ENCODE measurements around the gene CALCR. TPM values are rescaled to one million over a fixed set of nuclear protein-coding genes. Genes with fewer than 3 reads are reported as not detected.

The CALCR gene
- total and polyA plus RNA-seq, 9 of the 15 experiments (the other 6 are each of a cell fraction or from before 2014, with no cell fraction given), result 0.04 to 0.14 (median 0.09) TPM; not detected in 3

- no peak for TF ChIP-seq PCBP1 (IDR thresholded peaks at IDR 0.05; ENCODE audit: low read depth, low read length, poor library complexity, severe bottlenecking)
- no peak for TF ChIP-seq ESRRB (CRISPR knock-in tag; IDR thresholded peaks at IDR 0.05; ENCODE audit: borderline replicate concordance)
These were observed 46.3 kb upstream of the CALCR start (continued) for GRCh38 chr7:93620864-93621263.

GRCh38 chr7:93620057-93620456 is 45.5 kb upstream of the CALCR start:
- Histone ChIP-seq H3K27ac (ENCODE audit: extremely low read depth, low read depth, low read length) (no peak overlapping the region), H3K9me3 (replicated peaks; ENCODE audit: control insufficient read depth, insufficient read depth, low read depth, low read length) (no peaks in the 10 kb centered on the region), H4K20me1 (replicated peaks; ENCODE audit: control insufficient read depth, insufficient read depth, low read length) (no peaks in the 10 kb centered on the region), H3K36me3 (ENCODE audit: control insufficient read depth, insufficient read depth, low read length) (no peaks in the 10 kb centered on the region), H3K79me2 (ENCODE audit: control insufficient read depth, insufficient read depth, low read length) (peaks cover 5% of the 10 kb centered on the region; the same call in 1 of the 3 replicates), H3K4me1 (replicated peaks in 1 of 2; ENCODE audit: control insufficient read depth in 2 of 2, insufficient read depth in 2 of 2, low read length in 2 of 2) (0 out of 5 replicates have a peak, but pooled peaks cover 0 to 3% of the 10 kb centered on the region in 2 experiments), H3K4me2 (ENCODE audit: insufficient read depth, low read length) (no peak overlapping the region), H3K9ac (ENCODE audit: insufficient read depth in 1 of 2, low read depth in 2 of 2, low read length in 2 of 2) (no peak overlapping the region), H2AFZ (ENCODE audit: low read depth, low read length) (no peak overlapping the region), H3K4me3 (no peak overlapping the region), H3K9me1 (ENCODE audit: control insufficient read depth, insufficient read depth, low read length) (no peaks in the 10 kb centered on the region), H3K27me3 (ENCODE audit: control insufficient read depth in 2 of 2, insufficient read depth in 2 of 2, low read length in 2 of 2) (no peaks in the 10 kb centered on the region)
- TF ChIP-seq PCBP1 (IDR thresholded peaks at IDR 0.05; ENCODE audit: low read depth, low read length, poor library complexity, severe bottlenecking) (no peak), ZNF830 (CRISPR knock-in tag; IDR thresholded peaks at IDR 0.05) (no peak), POLR2H (tag; IDR thresholded peaks at IDR 0.05; ENCODE audit: low read depth) (no peak), GATAD2A (IDR thresholded peaks at IDR 0.05) (no peak), GATAD2B (IDR thresholded peaks at IDR 0.05; ENCODE audit: borderline replicate concordance) (no peak), ZC3H4 (CRISPR knock-in tag; IDR thresholded peaks at IDR 0.05; ENCODE audit: borderline replicate concordance) (no peak), RB1 (IDR thresholded peaks at IDR 0.05; ENCODE audit: low read depth) (no peak), ERF (CRISPR knock-in tag; IDR thresholded peaks at IDR 0.05) (no peak), HDAC6 (IDR thresholded peaks at IDR 0.05; ENCODE audit: low read depth, low read length) (no peak), ZNF232 (CRISPR knock-in tag; IDR thresholded peaks at IDR 0.05) (no peak), SIN3A (IDR thresholded peaks at IDR 0.05; ENCODE audit: borderline replicate concordance in 2 of 2, control insufficient read depth in 1 of 2, low read depth in 2 of 2, low read length in 2 of 2) (no peak), SNIP1 (IDR thresholded peaks at IDR 0.05; ENCODE audit: low read depth) (no peak), ETV5 (CRISPR knock-in tag; IDR thresholded peaks at IDR 0.05; ENCODE audit: low read depth) (no peak), ZNF398 (CRISPR knock-in tag; IDR thresholded peaks at IDR 0.05) (no peak), ZNF263 (CRISPR knock-in tag; IDR thresholded peaks at IDR 0.05; ENCODE audit: borderline replicate concordance) (no peak), ZNF589 (CRISPR knock-in tag; IDR thresholded peaks at IDR 0.05; ENCODE audit: low read depth) (no peak), PHF20 (IDR thresholded peaks at IDR 0.05; ENCODE audit: partially characterized antibody) (no peak), POLR2AphosphoS5 (IDR thresholded peaks at IDR 0.05; ENCODE audit: control insufficient read depth, insufficient read depth, low read depth, low read length) (no peak), CBX8 (IDR thresholded peaks at IDR 0.05; ENCODE audit: borderline replicate concordance, extremely low read depth, low read depth, low read length, poor library complexity, severe bottlenecking) (no peak), CBX1 (IDR thresholded peaks at IDR 0.05; ENCODE audit: low read depth) (no peak)
- FAIRE-seq, result no peak
- no TSS peak for BruUV-seq (replicated peaks)
- POLR2A ChIA-PET, result interaction anchor here (1.2 kb wide), 1 partner anchor 8 kb away, joined by 3 read pairs; no protein-coding TSS in a partner anchor
- no peak for ATAC-seq
- CTCF ChIA-PET (ENCODE audit: low intra/inter-chr PET ratio), result interaction anchor here (0.7 kb wide), 1 partner anchor 143 kb away, joined by 3 read pairs; no protein-coding TSS in a partner anchor
- intact Hi-C loops (cut with micrococcal nuclease), result loop anchor here (10.0 kb wide), 2 partner anchors 275 to 775 kb away; partner anchors contain the start of genes COL1A2 and TFPI2
- DNase-seq (ENCODE audit: extremely low read depth in 1 of 4, low spot score in 3 of 4), result no peak
- in situ Hi-C loops (cut with MboI), result no loop called here

Data from K562 (cell line).